HepG2 (cell line): ENCODE measurements around the gene NRIP2. TPM values are rescaled to one million over a fixed set of nuclear protein-coding genes. Genes with fewer than 3 reads are reported as not detected.
A peak's percentile ranks its signal among the peaks of the same experiment; 100 is the strongest.

Source experiments
- ATAC-seq: fragments of 200-7000 bp; cut with Tn5 transposase; 3 replicates; pipeline ENCODE4 v1.9.1; 2020; ENCODE audit warnings: mild to moderate bottlenecking, moderate library complexity
- BruUV-seq: library from RNA; stranded (reverse); fragments of 400-500 nt; replicated peaks from 2 replicates; lab custom pipeline; 2021; lab: Mats Ljungman, UMichigan
- CTCF ChIA-PET: fragments of 300-600 bp; formaldehyde crosslinking; extraction: SDS; loops from one replicate; lab custom pipeline; 2021; ENCODE audit warnings: low total read pairs, inconsistent platforms, low intra/inter-chr PET ratio; lab: Yijun Ruan, JAX
- POLR2A ChIA-PET: fragments of 350-600 bp; sonication (Branson Sonifier 250); formaldehyde crosslinking; loops from one replicate; lab custom pipeline; 2020; ENCODE audit warnings: antibody characterized with exemption, inconsistent platforms; lab: Yijun Ruan, JAX
- DNase-seq: peaks from one replicate; pipeline ENCODE4 v3.0.0-alpha.2; 2015; ENCODE audit warnings: low spot score
- FAIRE-seq: peaks from 3 replicates; lab custom pipeline; 2011; peaks lifted over from hg19 to GRCh38; lab: Jason Lieb, UNC
- H2AFZ ChIP-seq: one replicate; pipeline ENCODE4 v1.6.1; 2011; ENCODE audit warnings: low read length, inconsistent platforms
- H3K27ac ChIP-seq: fragments of 300-600 bp; 3 replicates; pipeline ENCODE4 v1.8.0; 2011; ENCODE audit warnings: mixed run types, mild to moderate bottlenecking, mixed read lengths, low read length, inconsistent platforms; ENCODE audit not compliant: insufficient read depth; ENCODE audit errors: extremely low read length
- H3K27me3 ChIP-seq, 2 experiments: fragments of 200-600 bp in 1 of 2; 2 replicates in 1 of 2; 3 replicates in 1 of 2; pipeline versions ENCODE4 v1.6.0 to v1.8.0; 2011; ENCODE audit warnings: low read length in 2 of 2, mild to moderate bottlenecking in 2 of 2, moderate library complexity in 2 of 2, inconsistent platforms in 1 of 2; ENCODE audit not compliant: insufficient read depth in 2 of 2, control insufficient read depth in 1 of 2
- H3K36me3 ChIP-seq, 2 experiments: fragments of 200-600 bp in 1 of 2; replicated peaks in 1 of 2; 2 replicates in 1 of 2; 3 replicates in 1 of 2; pipeline versions ENCODE4 v1.5.1 to v1.8.0; 2011; ENCODE audit warnings: low read length in 2 of 2, inconsistent platforms in 1 of 2; ENCODE audit not compliant: insufficient read depth in 2 of 2, control insufficient read depth in 1 of 2
- H3K4me1 ChIP-seq: 2 replicates; pipeline ENCODE4 v1.5.1; 2012; ENCODE audit warnings: low read length, inconsistent platforms; ENCODE audit not compliant: insufficient read depth
- H3K4me2 ChIP-seq: 2 replicates; pipeline ENCODE4 v1.6.0; 2011; ENCODE audit warnings: low read depth, low read length, inconsistent platforms
- H3K4me3 ChIP-seq, 3 experiments: fragments of 200-600 bp in 1 of 3; sonication (generic), shearing (Covaris generic) in 1 of 3; replicated peaks in 1 of 3; 2 replicates each; pipeline ENCODE4 v1.5.1; 2011 to 2016; ENCODE audit warnings: low read length in 3 of 3, inconsistent platforms in 2 of 3, low read depth in 2 of 3, mild to moderate bottlenecking in 2 of 3, control low read depth in 1 of 3, mixed read lengths in 1 of 3; ENCODE audit not compliant: insufficient read depth in 1 of 3
- H3K79me2 ChIP-seq: one replicate; pipeline ENCODE4 v1.6.1; 2011; ENCODE audit warnings: low read length, inconsistent platforms; ENCODE audit not compliant: insufficient read depth
- H3K9ac ChIP-seq: 2 replicates; pipeline ENCODE4 v1.6.0; 2011; ENCODE audit warnings: mild to moderate bottlenecking, low read depth, low read length, inconsistent platforms; ENCODE audit not compliant: insufficient read depth
- H3K9me3 ChIP-seq: 2 replicates; pipeline ENCODE4 v1.5.1; 2012; ENCODE audit warnings: mild to moderate bottlenecking, low read length
- H4K20me1 ChIP-seq: 2 replicates; pipeline ENCODE4 v1.6.0; 2011; ENCODE audit warnings: inconsistent platforms, mild to moderate bottlenecking, low read length, moderate library complexity; ENCODE audit not compliant: insufficient read depth
- HOXA3 ChIP-seq: sonication (generic); formaldehyde crosslinking; IDR thresholded peaks from 2 replicates; pipeline ENCODE4 v1.5.0; 2020; ENCODE audit warnings: missing genetic modification reagents
- IRF2 ChIP-seq: IDR thresholded peaks from 2 replicates; pipeline ENCODE4 v1.6.1; 2018; ENCODE audit warnings: missing genetic modification reagents, missing compliant biosample characterization
- NFKB2 ChIP-seq: sonication (generic); formaldehyde crosslinking; IDR thresholded peaks from 2 replicates; pipeline ENCODE4 v1.4.0; 2020; ENCODE audit warnings: missing genetic modification reagents, borderline replicate concordance
- SETDB1 ChIP-seq: sonication (generic); formaldehyde crosslinking; IDR thresholded peaks from 2 replicates; pipeline ENCODE4 v1.5.1; 2020; ENCODE audit warnings: missing genetic modification reagents, mild to moderate bottlenecking, borderline replicate concordance
- SRSF1 ChIP-seq: fragments of 200-400 bp; formaldehyde crosslinking; optimal IDR thresholded peaks from 2 replicates; pipeline ENCODE3; 2017; ENCODE audit warnings: mild to moderate bottlenecking, low read depth, low read length, moderate library complexity
- SRY ChIP-seq: sonication (generic); formaldehyde crosslinking; IDR thresholded peaks from 2 replicates; pipeline ENCODE4 v1.8.0; 2022; ENCODE audit warnings: mild to moderate bottlenecking, missing genetic modification reagents
- TAF1 ChIP-seq: sonication (generic); formaldehyde crosslinking; IDR thresholded peaks from 2 replicates; pipeline ENCODE4 v1.4.0; 2020; ENCODE audit warnings: missing genetic modification reagents
- WGBS: methylation state at CpG from one replicate; pipeline ENCODE4 v1.1.6; 2017; ENCODE audit warnings: low lambda C conversion rate; 5-methylcytosine and 5-hydroxymethylcytosine counted together
- in situ Hi-C: cut with HindIII; loops from 2 replicates; pipeline ENCODE4 v1.10.0; 2017; ENCODE audit warnings: low pct_unique_long_range_greater_than_20kb; ENCODE audit not compliant: extremely low pct_ligation_motif_present
- intact Hi-C: fragments of 100-400 bp; cut with micrococcal nuclease; formaldehyde crosslinking; loops from one replicate; pipeline ENCODE4 v1.10.0; 2022; ENCODE audit not compliant: unreplicated experiment
- polyA plus RNA-seq, 8 experiments: library from polyadenylated mRNA; depleted of rRNA in 3 of 8; stranded (reverse) in 7 of 8; unstranded in 1 of 8; fragments of >200 nt; fragmentation: Illumina TruSeq in 4 of 8; extraction: Trizol in 4 of 8; gene quantifications; 2 replicates each; pipeline versions ENCODE4 v1.2.1 to v1.2.3, GENCODE V29; 2011 to 2016; ENCODE audit warnings: low read depth in 4 of 8, missing spikeins in 1 of 8, mixed read lengths in 1 of 8; ENCODE audit not compliant: insufficient read depth in 1 of 8
- total RNA-seq, 5 experiments: library from RNA; depleted of rRNA; stranded (reverse); fragments of >200 nt; fragmentation: Illumina TruSeq; extraction: Trizol; gene quantifications; 2 replicates each; pipeline ENCODE4 v1.2.3, GENCODE V29; 2016; ENCODE audit warnings: low read depth in 1 of 5
- TF ChIP-seq, protein P1 (sequence below): sonication (generic); formaldehyde crosslinking; IDR thresholded peaks from 2 replicates; pipeline ENCODE4 v1.4.0; 2020; ENCODE audit warnings: missing genetic modification reagents
- TF ChIP-seq, protein P2 (sequence below): IDR thresholded peaks from 2 replicates; pipeline ENCODE4 v1.4.0; 2020; ENCODE audit warnings: mild to moderate bottlenecking, missing genetic modification reagents
- TF ChIP-seq, protein P3 (sequence below): sonication (generic); formaldehyde crosslinking; IDR thresholded peaks from 2 replicates; pipeline ENCODE4 v1.4.0; 2020; ENCODE audit warnings: mild to moderate bottlenecking, missing genetic modification reagents
- TF ChIP-seq, protein P4 (sequence below): sonication (generic); formaldehyde crosslinking; IDR thresholded peaks from 2 replicates; pipeline ENCODE4 v1.5.0; 2020; ENCODE audit warnings: mild to moderate bottlenecking, missing genetic modification reagents, borderline replicate concordance

NRIP2 gene
- total and polyA plus RNA-seq, 2 of the 13 experiments (the other 11 are each of a cell fraction or from before 2014, with no cell fraction given) = not detected

DNA sequence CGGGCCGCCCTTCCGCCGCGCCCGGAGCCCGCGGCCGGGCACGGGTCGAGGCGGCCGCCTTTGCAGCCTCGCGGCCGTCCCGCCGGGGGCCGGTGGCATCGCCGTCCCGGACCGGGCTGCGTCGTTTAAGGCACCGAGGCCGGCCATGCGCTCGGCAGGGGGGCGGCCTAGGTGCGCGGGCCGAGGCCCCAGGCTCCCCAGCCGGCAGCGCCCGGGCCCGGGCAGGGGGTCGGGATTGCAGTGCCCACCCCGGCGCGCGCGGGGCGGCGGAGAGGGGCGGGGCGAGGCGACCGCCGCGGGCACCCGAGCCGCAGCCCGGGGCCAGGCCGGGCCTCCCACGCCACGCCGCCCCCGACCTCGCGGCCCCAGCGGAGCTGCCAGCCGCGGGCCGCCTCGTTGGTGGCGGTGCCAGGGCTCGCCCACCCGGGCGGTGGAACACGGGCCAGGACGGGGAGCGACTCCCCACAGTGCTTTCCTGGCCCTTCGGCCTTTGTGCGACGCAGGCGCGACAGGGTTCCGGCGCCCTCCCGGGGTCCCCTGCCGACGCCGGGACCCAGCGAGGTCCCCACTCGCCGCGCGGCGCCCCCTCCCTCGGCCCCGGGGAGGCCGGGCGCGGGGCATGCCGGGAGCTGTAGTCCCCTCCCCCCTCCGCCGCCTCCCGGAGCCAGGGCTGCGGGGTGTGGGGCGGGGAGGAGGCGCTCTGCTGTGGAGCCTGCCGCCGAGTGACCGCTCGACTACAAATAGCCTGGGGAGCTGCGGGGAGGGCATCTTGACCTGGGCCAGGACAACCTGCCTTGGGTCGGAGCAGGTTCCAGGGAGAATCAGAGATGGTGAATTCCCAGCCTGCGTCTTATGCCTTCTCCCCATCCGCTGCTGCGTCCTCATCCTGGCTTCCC lies 39.3 kb downstream of the NRIP2 start:
- peak; percentile 78 for ATAC-seq
- H3K9me3 ChIP-seq = no peaks in the 10 kb centered on the region
- WGBS = 20% methylated on average over 1 of the region's 111 CpGs
- in situ Hi-C loops = no loop called here
- H3K36me3 ChIP-seq = peaks cover 24 to 39% of the 10 kb centered on the region in 2 experiments
- no peak for FAIRE-seq
- peak; percentile 17 for DNase-seq
- peak overlapping the region; percentile 61 to 81 (median 76) for H3K4me3 ChIP-seq
- BruUV-seq = no TSS peak
- H3K9ac ChIP-seq = peak overlapping the region; percentile 80
- CTCF ChIA-PET = no interaction called here
- H3K27me3 ChIP-seq = no peaks in the 10 kb centered on the region
- POLR2A ChIA-PET = interaction anchor here (1.0 to 1.6 kb wide), 3 partner anchors 11 to 54 kb away, joined by 3 to 9 read pairs (median 4); partner anchors contain the start of gene ITFG2
- peak overlapping the region; percentile 43 for H3K27ac ChIP-seq
- 0 out of 2 replicates have a peak, but pooled peaks cover 4% of the 10 kb centered on the region for H4K20me1 ChIP-seq
- H2AFZ ChIP-seq = no peak overlapping the region
- intact Hi-C loops = no loop called here
- H3K4me1 ChIP-seq = peaks cover 43% of the 10 kb centered on the region
- H3K79me2 ChIP-seq = peaks cover 16% of the 10 kb centered on the region
- H3K4me2 ChIP-seq = peak overlapping the region; percentile 92
- TF ChIP-seq SRSF1 = peak; percentile 50
- no peak for TF ChIP-seq SETDB1
- TF ChIP-seq, protein P1, sequence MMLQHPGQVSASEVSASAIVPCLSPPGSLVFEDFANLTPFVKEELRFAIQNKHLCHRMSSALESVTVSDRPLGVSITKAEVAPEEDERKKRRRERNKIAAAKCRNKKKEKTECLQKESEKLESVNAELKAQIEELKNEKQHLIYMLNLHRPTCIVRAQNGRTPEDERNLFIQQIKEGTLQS (CRISPR knock-in tag) = no peak
- peak; percentile 56; the same call in 1 of the 2 replicates for TF ChIP-seq NFKB2 (CRISPR knock-in tag)
- 0 out of 2 replicates have a peak, but pooled peaks have one; percentile 26 for TF ChIP-seq TAF1 (CRISPR knock-in tag)
- TF ChIP-seq, protein P2, sequence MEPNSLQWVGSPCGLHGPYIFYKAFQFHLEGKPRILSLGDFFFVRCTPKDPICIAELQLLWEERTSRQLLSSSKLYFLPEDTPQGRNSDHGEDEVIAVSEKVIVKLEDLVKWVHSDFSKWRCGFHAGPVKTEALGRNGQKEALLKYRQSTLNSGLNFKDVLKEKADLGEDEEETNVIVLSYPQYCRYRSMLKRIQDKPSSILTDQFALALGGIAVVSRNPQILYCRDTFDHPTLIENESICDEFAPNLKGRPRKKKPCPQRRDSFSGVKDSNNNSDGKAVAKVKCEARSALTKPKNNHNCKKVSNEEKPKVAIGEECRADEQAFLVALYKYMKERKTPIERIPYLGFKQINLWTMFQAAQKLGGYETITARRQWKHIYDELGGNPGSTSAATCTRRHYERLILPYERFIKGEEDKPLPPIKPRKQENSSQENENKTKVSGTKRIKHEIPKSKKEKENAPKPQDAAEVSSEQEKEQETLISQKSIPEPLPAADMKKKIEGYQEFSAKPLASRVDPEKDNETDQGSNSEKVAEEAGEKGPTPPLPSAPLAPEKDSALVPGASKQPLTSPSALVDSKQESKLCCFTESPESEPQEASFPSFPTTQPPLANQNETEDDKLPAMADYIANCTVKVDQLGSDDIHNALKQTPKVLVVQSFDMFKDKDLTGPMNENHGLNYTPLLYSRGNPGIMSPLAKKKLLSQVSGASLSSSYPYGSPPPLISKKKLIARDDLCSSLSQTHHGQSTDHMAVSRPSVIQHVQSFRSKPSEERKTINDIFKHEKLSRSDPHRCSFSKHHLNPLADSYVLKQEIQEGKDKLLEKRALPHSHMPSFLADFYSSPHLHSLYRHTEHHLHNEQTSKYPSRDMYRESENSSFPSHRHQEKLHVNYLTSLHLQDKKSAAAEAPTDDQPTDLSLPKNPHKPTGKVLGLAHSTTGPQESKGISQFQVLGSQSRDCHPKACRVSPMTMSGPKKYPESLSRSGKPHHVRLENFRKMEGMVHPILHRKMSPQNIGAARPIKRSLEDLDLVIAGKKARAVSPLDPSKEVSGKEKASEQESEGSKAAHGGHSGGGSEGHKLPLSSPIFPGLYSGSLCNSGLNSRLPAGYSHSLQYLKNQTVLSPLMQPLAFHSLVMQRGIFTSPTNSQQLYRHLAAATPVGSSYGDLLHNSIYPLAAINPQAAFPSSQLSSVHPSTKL = 0 out of 2 replicates have a peak, but pooled peaks have one; percentile 10
- TF ChIP-seq, protein P3, sequence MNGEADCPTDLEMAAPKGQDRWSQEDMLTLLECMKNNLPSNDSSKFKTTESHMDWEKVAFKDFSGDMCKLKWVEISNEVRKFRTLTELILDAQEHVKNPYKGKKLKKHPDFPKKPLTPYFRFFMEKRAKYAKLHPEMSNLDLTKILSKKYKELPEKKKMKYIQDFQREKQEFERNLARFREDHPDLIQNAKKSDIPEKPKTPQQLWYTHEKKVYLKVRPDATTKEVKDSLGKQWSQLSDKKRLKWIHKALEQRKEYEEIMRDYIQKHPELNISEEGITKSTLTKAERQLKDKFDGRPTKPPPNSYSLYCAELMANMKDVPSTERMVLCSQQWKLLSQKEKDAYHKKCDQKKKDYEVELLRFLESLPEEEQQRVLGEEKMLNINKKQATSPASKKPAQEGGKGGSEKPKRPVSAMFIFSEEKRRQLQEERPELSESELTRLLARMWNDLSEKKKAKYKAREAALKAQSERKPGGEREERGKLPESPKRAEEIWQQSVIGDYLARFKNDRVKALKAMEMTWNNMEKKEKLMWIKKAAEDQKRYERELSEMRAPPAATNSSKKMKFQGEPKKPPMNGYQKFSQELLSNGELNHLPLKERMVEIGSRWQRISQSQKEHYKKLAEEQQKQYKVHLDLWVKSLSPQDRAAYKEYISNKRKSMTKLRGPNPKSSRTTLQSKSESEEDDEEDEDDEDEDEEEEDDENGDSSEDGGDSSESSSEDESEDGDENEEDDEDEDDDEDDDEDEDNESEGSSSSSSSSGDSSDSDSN = no peak
- 0 out of 2 replicates have a peak, but pooled peaks have one; percentile 22 for TF ChIP-seq IRF2 (CRISPR knock-in tag)
- TF ChIP-seq, protein P4, sequence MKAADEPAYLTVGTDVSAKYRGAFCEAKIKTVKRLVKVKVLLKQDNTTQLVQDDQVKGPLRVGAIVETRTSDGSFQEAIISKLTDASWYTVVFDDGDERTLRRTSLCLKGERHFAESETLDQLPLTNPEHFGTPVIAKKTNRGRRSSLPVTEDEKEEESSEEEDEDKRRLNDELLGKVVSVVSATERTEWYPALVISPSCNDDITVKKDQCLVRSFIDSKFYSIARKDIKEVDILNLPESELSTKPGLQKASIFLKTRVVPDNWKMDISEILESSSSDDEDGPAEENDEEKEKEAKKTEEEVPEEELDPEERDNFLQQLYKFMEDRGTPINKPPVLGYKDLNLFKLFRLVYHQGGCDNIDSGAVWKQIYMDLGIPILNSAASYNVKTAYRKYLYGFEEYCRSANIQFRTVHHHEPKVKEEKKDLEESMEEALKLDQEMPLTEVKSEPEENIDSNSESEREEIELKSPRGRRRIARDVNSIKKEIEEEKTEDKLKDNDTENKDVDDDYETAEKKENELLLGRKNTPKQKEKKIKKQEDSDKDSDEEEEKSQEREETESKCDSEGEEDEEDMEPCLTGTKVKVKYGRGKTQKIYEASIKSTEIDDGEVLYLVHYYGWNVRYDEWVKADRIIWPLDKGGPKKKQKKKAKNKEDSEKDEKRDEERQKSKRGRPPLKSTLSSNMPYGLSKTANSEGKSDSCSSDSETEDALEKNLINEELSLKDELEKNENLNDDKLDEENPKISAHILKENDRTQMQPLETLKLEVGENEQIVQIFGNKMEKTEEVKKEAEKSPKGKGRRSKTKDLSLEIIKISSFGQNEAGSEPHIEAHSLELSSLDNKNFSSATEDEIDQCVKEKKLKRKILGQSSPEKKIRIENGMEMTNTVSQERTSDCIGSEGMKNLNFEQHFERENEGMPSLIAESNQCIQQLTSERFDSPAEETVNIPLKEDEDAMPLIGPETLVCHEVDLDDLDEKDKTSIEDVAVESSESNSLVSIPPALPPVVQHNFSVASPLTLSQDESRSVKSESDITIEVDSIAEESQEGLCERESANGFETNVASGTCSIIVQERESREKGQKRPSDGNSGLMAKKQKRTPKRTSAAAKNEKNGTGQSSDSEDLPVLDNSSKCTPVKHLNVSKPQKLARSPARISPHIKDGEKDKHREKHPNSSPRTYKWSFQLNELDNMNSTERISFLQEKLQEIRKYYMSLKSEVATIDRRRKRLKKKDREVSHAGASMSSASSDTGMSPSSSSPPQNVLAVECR = peak; percentile 66; the same call in 1 of the 2 replicates
- TF ChIP-seq HOXA3 = peak; percentile 44; the same call in 1 of the 2 replicates
- 0 out of 2 replicates have a peak, but pooled peaks have one; percentile 31 for TF ChIP-seq SRY (CRISPR knock-in tag)
